GM21825 (cell line): ENCODE measurements around the gene CRLF1.

Experiments used
- ATAC-seq: cut with Tn5 transposase; IDR thresholded peaks from one replicate; pipeline ENCODE4 v1.9.1; 2021; ENCODE audit warnings: mild to moderate bottlenecking, moderate library complexity; ENCODE audit not compliant: unreplicated experiment

Gene CRLF1

GRCh38 chr19:18559685-18560084 is 46.9 kb downstream of the CRLF1 start:
- no peak for ATAC-seq

- no peak for ATAC-seq
Observed at GRCh38 chr19:18558604-18559003, 48.0 kb downstream of the CRLF1 start.

- no peak for ATAC-seq
Observed at GRCh38 chr19:18558202-18558555, 48.4 kb downstream of the CRLF1 start.

- ATAC-seq = peak; percentile 91
Observed at GRCh38 chr19:18557411-18558201, 49.0 kb downstream of the CRLF1 start, which contains the start of gene KXD1. KXD1 (plus strand) TSS chr19:18557870; CDS start chr19:18562057, 4,187 bp downstream.

- ATAC-seq = no peak
Observed at GRCh38 chr19:18551631-18552030, 55.0 kb downstream of the CRLF1 start.

- peak; percentile 39 for ATAC-seq
Observed at GRCh38 chr19:18543814-18544475, 62.7 kb downstream of the CRLF1 start.
